Right renal pelvis (tissue), 4 donors: ENCODE results near the gene MOB4. TPM values are rescaled to one million over a fixed set of nuclear protein-coding genes. Genes with fewer than 3 reads are reported as not detected.
"Not testable (repeated sequence)": the region's sequence is repeated elsewhere in the genome, so short reads cannot be mapped to it uniquely, and the experiment has no call there.

Experiments
- DNase-seq, 4 donors: peaks; one replicate each; pipeline ENCODE4 v3.0.0-alpha.2; 2013; ENCODE audit warnings: low read depth in 4 of 4, low spot score in 3 of 4, missing footprints in 1 of 4
- polyA plus RNA-seq, 4 donors: library from polyadenylated mRNA; unstranded; fragments of 120-200 nt; gene quantifications; one replicate each; pipeline ENCODE4 v1.2.1, GENCODE V29; 2013; ENCODE audit not compliant: insufficient read length in 4 of 4

Gene MOB4
- polyA plus RNA-seq, 4 donors = 42.5 to 61.3 (median 50.8) TPM

DNA sequence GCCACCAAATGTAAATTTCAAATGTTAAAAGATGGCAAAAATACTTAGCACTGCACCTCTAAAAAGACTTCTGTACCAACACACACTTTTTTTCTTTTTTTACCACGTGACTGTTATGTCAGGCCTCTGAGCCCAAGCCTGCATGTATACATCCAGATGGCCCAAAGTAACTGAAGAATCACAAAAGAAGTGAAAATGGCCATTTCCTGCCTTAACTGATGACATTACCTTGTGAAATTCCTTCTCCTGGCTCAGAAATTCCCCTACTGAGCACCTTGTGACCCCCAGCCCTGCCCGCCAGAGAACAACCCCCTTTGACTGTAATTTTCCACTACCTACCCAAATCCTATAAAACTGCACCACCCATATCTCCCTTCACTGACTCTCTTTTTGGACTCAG, 62.4 kb downstream of the MOB4 start:
- not testable (repeated sequence) for DNase-seq

DNA sequence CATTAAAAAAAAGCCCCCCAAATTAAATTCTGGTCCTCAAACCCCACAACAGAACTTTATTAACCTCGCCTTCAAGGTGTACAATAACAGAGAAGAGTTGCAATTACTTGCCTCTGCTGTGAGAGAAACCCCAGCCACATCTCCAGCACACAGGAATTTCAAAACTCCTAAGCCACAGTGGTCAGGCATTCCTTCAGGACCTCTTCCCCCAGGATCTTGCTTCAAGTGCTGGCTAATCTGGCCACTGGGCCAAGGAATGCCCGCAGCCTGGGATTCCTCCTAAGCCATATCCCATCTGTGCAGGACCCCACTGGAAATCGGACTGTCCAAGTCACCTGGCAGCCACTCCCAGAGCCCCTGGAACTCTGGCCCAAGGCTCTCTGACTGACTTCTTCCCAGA, 64.3 kb downstream of the MOB4 start:
- not testable (repeated sequence) for DNase-seq

DNA sequence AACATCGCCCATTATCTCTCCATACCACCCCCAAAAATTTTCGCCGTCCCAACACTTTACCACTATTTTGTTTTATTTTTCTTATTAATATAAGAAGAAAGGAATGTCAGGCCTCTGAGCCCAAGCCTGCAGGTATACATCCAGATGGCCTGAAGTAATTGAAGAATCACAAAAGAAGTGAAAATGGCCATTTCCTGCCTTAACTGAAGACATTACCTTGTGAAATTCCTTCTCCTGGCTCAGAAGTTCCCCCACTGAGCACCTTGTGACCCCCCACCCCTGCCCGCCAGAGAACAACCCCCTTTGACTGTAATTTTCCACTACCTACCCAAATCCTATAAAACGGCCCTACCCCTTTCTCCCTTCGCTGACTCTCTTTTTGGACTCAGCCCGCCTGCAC, 71.4 kb downstream of the MOB4 start:
- DNase-seq = not testable (repeated sequence)

GRCh38 chr2:197591339-197592072, 75.6 kb downstream of the MOB4 start:
- no peak for DNase-seq

- no peak for DNase-seq
Observed at GRCh38 chr2:197596766-197597165, 80.9 kb downstream of the MOB4 start.

- DNase-seq = no peak
Observed at GRCh38 chr2:197597166-197597565, 81.3 kb downstream of the MOB4 start.

- DNase-seq = no peak
Observed at GRCh38 chr2:197598450-197598849, 82.6 kb downstream of the MOB4 start.

DNA sequence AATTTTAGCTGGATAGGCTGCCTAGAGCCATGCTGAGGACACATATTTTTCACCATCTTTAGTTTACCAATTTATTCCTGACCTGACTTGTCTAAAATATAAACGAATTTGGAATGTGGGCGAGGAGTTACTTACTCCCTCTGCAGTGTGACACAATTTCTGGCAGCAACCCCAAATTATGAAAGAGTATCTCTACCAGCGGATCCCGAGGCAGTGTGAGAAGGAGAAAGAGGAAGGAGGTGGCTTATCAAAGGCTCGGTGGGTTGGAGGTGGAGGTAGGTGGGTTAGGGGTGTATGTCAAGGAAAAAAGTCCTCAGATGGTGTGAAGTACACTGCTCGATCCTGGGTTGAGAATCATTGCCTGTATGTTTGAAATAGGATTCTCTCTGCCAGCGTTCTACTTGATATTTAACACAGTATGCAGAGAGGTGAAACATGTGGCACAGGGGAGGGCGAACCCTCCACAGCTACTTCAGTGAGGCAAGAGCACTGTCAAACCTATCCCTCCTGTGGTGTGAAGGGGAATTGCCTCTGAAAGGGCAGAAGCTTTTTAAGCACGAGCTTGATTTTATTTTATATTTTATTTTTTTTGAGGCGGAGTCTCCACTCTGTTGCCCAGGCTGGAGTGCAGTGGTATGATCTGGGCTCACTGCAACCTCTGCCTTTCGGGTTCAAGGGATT, 83.6 kb downstream of the MOB4 start:
- no peak for DNase-seq

- no peak for DNase-seq
Observed at GRCh38 chr2:197600306-197600705, 84.4 kb downstream of the MOB4 start.

GRCh38 chr2:197601726-197602125, 85.9 kb downstream of the MOB4 start:
- no peak for DNase-seq

Other genes starting within 250 kb of the MOB4 start
- 10 to 100 TPM in 3 of 4 donors, 1 to 10 TPM in 1; 9.2 to 13.9 (median 10.7) TPM for gene ANKRD44, start 205.3 kb upstream of the MOB4 start, polyA plus RNA-seq
- 100 to 1,000 TPM; 500 to 655 (median 635) TPM for gene SF3B1, start 81.0 kb upstream of the MOB4 start, polyA plus RNA-seq
- 10 to 100 TPM; 15.2 to 20.8 (median 19.6) TPM for gene COQ10B, start 62.5 kb upstream of the MOB4 start, polyA plus RNA-seq
- gene HSPD1, start 16.2 kb upstream of the MOB4 start, polyA plus RNA-seq = 100 to 1,000 TPM; 590 to 632 (median 608) TPM
- gene HSPE1, start 15.7 kb upstream of the MOB4 start, polyA plus RNA-seq = 100 to 1,000 TPM; 224 to 274 (median 246) TPM
- gene RFTN2, start 159.5 kb downstream of the MOB4 start, polyA plus RNA-seq = 10 to 100 TPM; 17.3 to 26.6 (median 19.9) TPM
- 1 to 10 TPM; 7.8 to 8.8 (median 8.6) TPM for gene MARS2, start 189.3 kb downstream of the MOB4 start, polyA plus RNA-seq